ENCODE measurements around the gene MYBPC1.

DNA sequence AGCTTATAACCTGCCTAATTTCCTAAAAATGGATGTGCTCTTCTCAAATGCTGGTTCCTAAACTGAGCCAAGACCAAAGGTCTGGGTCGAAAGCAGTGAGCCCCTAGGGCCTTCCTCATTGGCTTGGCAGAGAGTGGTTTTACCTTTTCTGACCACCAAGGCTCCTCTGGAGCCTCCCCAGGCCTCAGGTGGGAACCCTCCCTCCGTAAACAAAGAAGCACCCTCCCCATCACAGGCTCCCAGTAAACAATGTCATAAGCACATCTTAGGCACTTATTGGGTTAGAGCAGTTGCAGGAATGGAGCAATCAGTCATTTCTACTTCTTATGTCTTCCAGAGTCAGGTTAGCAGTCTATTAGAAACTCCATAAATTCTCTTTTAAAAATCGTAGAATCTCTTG, 108.7 kb downstream of the MYBPC1 start:
- TF ChIP-seq, protein P1, sequence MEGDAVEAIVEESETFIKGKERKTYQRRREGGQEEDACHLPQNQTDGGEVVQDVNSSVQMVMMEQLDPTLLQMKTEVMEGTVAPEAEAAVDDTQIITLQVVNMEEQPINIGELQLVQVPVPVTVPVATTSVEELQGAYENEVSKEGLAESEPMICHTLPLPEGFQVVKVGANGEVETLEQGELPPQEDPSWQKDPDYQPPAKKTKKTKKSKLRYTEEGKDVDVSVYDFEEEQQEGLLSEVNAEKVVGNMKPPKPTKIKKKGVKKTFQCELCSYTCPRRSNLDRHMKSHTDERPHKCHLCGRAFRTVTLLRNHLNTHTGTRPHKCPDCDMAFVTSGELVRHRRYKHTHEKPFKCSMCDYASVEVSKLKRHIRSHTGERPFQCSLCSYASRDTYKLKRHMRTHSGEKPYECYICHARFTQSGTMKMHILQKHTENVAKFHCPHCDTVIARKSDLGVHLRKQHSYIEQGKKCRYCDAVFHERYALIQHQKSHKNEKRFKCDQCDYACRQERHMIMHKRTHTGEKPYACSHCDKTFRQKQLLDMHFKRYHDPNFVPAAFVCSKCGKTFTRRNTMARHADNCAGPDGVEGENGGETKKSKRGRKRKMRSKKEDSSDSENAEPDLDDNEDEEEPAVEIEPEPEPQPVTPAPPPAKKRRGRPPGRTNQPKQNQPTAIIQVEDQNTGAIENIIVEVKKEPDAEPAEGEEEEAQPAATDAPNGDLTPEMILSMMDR (IDR thresholded peaks at IDR 0.05): no peak
- TF ChIP-seq POLR2A (IDR thresholded peaks at IDR 0.05): no peak

All from adrenal gland (tissue), 5 donors.